Sigmoid colon (tissue), 7 donors: ENCODE data around the gene NMRAL1. TPM values are rescaled to one million over a fixed set of nuclear protein-coding genes. Genes with fewer than 3 reads are reported as not detected.

Experiments used
- DNase-seq: peaks from one replicate; pipeline ENCODE4 v3.0.0-alpha.2; 2019
- H3K27ac ChIP-seq, 4 donors: fragments of 200-600 bp; sonication (generic); one replicate each; pipeline ENCODE4 v1.5.1; 2016 to 2019; ENCODE audit warnings: mild to moderate bottlenecking in 1 of 4
- H3K27me3 ChIP-seq, 3 donors: fragments of 200-600 bp; sonication (generic); one replicate each; pipeline ENCODE4 v1.5.1; 2019; ENCODE audit warnings: mild to moderate bottlenecking in 1 of 3
- H3K36me3 ChIP-seq, 4 donors: fragments of 200-600 bp; sonication (generic); one replicate each; pipeline ENCODE4 v1.5.1; 2016 to 2019
- H3K4me1 ChIP-seq, 4 donors: fragments of 200-600 bp; sonication (generic); one replicate each; pipeline ENCODE4 v1.5.1; 2017 to 2019
- H3K4me3 ChIP-seq, 4 donors: fragments of 200-600 bp; sonication (generic); one replicate each; pipeline ENCODE4 v1.5.1; 2017 to 2019; ENCODE audit warnings: mild to moderate bottlenecking in 2 of 4, moderate library complexity in 1 of 4
- H3K9me3 ChIP-seq, 4 donors: fragments of 200-600 bp in 3 of 4; sonication (generic) in 3 of 4; one replicate each; pipeline versions ENCODE4 v1.5.1 to v1.6.1; 2013 to 2019
- EP300 ChIP-seq, 4 donors: sonication (generic); formaldehyde crosslinking; IDR thresholded peaks; one replicate each; pipeline ENCODE4 v1.6.1; 2017; ENCODE audit warnings: antibody characterized with exemption in 4 of 4
- POLR2A ChIP-seq, 2 donors: fragments of 450-650 bp; IDR thresholded peaks; one replicate each; pipeline ENCODE4 v1.6.1; 2016; ENCODE audit warnings: antibody characterized with exemption in 2 of 2, mild to moderate bottlenecking in 2 of 2, moderate library complexity in 2 of 2
- POLR2AphosphoS5 ChIP-seq, 4 donors: sonication (generic); formaldehyde crosslinking; IDR thresholded peaks; one replicate each; pipeline ENCODE4 v1.6.1; 2017; ENCODE audit warnings: antibody characterized with exemption in 4 of 4
- WGBS, 2 donors: extraction: QIAGEN DNeasy Blood & Tissue Kit; methylation state at CpG; one replicate each; pipeline ENCODE4 v1.1.7; 2013; 5-methylcytosine and 5-hydroxymethylcytosine counted together
- intact Hi-C: fragments of 100-400 bp; cut with DNase I; formaldehyde crosslinking; loops from one replicate; pipeline ENCODE4 v1.15.1; 2023
- polyA plus RNA-seq, 3 donors: library from polyadenylated mRNA; stranded (reverse); fragments of 200-250 nt; gene quantifications; one replicate each; pipeline ENCODE4 v1.2.3, GENCODE V29; 2013
- total RNA-seq, 4 donors: library from RNA; depleted of rRNA; stranded (reverse); fragments of >200 nt; gene quantifications; one replicate each; pipeline ENCODE4 v1.1.0, GENCODE V29; 2016
- TF ChIP-seq, protein P1 (sequence below), 4 experiments: fragments of 450-650 bp in 3 of 4; fragments of 200-600 bp in 1 of 4; IDR thresholded peaks; one replicate each; pipeline ENCODE4 v1.5.1; 2016 to 2019; ENCODE audit warnings: antibody characterized with exemption in 4 of 4, mild to moderate bottlenecking in 3 of 4, moderate library complexity in 2 of 4
- donor health status: healthy with polysubstance abuse.
- donor health status: Bipolar disorder and iron deficiency.
- donor health status: healthy.

The NMRAL1 gene
- total and polyA plus RNA-seq, 7 donors, result 24.8 to 62.3 (median 46.8) TPM

DNA sequence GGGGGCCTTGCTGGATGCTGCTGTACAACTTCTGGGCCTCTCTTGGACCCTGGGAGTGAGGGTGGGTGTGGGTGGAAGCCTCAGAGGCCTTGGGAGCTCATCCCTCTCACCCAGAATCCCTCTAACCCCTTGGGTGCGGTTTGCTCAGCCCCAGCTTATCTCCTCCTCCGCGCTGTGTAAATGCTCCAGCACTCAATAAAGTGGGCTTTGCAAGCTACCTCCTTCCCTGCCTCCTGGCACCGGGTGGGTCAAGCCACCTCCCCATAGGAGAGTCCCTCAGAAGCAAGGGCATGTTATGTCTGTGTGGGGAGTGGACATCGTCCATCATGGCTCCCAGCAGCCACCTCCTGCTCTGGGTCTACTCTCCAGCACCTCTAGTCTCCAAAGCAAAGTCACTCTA lies 35.7 kb upstream of the NMRAL1 start:
- TF ChIP-seq, protein P1, sequence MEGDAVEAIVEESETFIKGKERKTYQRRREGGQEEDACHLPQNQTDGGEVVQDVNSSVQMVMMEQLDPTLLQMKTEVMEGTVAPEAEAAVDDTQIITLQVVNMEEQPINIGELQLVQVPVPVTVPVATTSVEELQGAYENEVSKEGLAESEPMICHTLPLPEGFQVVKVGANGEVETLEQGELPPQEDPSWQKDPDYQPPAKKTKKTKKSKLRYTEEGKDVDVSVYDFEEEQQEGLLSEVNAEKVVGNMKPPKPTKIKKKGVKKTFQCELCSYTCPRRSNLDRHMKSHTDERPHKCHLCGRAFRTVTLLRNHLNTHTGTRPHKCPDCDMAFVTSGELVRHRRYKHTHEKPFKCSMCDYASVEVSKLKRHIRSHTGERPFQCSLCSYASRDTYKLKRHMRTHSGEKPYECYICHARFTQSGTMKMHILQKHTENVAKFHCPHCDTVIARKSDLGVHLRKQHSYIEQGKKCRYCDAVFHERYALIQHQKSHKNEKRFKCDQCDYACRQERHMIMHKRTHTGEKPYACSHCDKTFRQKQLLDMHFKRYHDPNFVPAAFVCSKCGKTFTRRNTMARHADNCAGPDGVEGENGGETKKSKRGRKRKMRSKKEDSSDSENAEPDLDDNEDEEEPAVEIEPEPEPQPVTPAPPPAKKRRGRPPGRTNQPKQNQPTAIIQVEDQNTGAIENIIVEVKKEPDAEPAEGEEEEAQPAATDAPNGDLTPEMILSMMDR (IDR thresholded peaks at IDR 0.05), result no peak
- TF ChIP-seq POLR2AphosphoS5 (IDR thresholded peaks at IDR 0.05), result no peak
- no peak for TF ChIP-seq POLR2A (IDR thresholded peaks at IDR 0.05)
- no peak for TF ChIP-seq EP300 (IDR thresholded peaks at IDR 0.05)
- no peak overlapping the region for H3K27ac ChIP-seq
- H3K4me3 ChIP-seq, result no peak overlapping the region
- no peak for DNase-seq
- no peaks in the 10 kb centered on the region for H3K9me3 ChIP-seq
- no peaks in the 10 kb centered on the region for H3K27me3 ChIP-seq
- H3K36me3 ChIP-seq, result peaks cover 0 to 82% (median 54%) of the 10 kb centered on the region in 4 donors
- intact Hi-C loops, result no loop called here
- H3K4me1 ChIP-seq, result peaks cover 0 to 38% (median 26%) of the 10 kb centered on the region in 4 donors
- WGBS, 2 donors, result 79 to 83% methylated on average over 5 of the region's 5 CpGs

DNA sequence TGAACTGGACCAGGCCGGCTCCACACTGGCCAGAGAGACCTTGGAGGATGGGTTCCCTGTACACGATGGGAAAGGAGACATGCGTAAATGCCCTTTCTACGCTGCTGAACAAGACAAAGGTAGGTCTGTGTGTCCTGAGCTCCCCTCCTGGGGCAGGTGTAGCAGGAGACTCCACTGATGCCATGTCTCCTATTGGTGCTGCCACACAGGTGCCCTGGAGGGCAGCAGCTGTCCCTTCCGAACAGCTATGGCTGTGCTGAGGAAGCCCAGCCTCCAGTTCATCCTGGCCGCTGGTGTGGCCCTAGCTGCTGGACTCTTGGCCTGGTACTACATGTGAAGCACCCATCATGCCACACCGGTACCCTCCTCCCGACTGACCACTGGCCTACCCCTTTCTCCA lies 35.0 kb upstream of the NMRAL1 start:
- H3K27ac ChIP-seq, result no peak overlapping the region
- DNase-seq, result no peak
- 95 to 96% methylated on average over 8 of the region's 8 CpGs for WGBS, 2 donors
- H3K9me3 ChIP-seq, result no peaks in the 10 kb centered on the region
- H3K27me3 ChIP-seq, result no peaks in the 10 kb centered on the region
- no peak overlapping the region for H3K4me3 ChIP-seq
- intact Hi-C loops, result no loop called here
- H3K4me1 ChIP-seq, result peaks cover 0 to 31% (median 19%) of the 10 kb centered on the region in 4 donors
- peaks cover 0 to 83% (median 54%) of the 10 kb centered on the region in 4 donors for H3K36me3 ChIP-seq
- TF ChIP-seq EP300 (IDR thresholded peaks at IDR 0.05) (no peak), POLR2A (IDR thresholded peaks at IDR 0.05) (no peak)

DNA sequence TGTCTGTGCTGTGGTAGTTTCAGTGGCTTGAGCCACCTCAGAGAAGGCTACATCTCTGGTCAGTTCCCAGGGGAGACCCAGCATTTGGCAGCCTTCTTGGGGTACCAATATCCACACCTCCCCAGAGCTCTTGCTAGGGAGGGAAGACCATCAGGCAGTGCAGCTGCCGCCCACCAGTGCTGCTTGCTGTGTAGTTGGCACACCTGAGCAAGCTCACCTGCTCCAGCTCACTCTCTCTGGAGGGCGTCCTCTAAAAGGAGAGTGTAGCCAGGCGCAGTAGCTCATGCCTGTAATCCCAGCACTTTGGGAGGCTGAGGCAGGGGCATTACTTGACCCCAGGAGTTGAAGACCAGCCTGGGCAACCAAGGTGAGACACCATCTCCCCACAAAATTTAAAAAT lies 34.4 kb upstream of the NMRAL1 start:
- no peak for DNase-seq
- Histone ChIP-seq H3K4me1 (peaks cover 0 to 25% (median 13%) of the 10 kb centered on the region in 4 donors), H3K27ac (no peak overlapping the region), H3K4me3 (no peak overlapping the region), H3K36me3 (peaks cover 0 to 80% (median 54%) of the 10 kb centered on the region in 4 donors), H3K27me3 (no peaks in the 10 kb centered on the region), H3K9me3 (no peaks in the 10 kb centered on the region)
- WGBS, 2 donors, result 96 to 98% methylated on average over 3 of the region's 3 CpGs
- intact Hi-C loops, result no loop called here
- TF ChIP-seq POLR2AphosphoS5 (IDR thresholded peaks at IDR 0.05) (no peak), POLR2A (IDR thresholded peaks at IDR 0.05) (no peak), EP300 (IDR thresholded peaks at IDR 0.05) (no peak)
- TF ChIP-seq, protein P1 (IDR thresholded peaks at IDR 0.05), result no peak

DNA sequence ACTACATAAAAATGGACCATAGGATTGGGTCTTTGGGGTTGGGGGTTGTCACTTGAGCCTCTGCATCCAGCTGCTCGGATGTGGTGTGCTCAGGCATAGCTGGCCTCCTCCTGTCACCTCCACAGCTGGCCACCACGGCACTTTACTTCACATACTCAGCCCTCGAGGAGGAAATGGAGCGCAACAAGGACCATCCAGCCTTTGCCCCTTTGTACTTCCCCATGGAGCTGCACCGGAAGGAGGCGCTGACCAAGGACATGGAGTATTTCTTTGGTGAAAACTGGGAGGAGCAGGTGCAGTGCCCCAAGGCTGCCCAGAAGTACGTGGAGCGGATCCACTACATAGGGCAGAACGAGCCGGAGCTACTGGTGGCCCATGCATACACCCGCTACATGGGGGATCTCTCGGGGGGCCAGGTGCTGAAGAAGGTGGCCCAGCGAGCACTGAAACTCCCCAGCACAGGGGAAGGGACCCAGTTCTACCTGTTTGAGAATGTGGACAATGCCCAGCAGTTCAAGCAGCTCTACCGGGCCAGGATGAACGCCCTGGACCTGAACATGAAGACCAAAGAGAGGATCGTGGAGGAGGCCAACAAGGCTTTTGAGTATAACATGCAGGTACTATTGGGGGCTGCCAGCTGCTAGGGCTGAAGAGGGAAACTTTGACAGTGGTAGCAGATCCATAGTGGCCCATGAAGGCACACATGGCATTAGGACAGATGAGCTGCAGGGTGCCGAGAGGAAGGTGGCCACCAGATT lies 33.3 kb upstream of the NMRAL1 start:
- no peak for TF ChIP-seq POLR2AphosphoS5 (IDR thresholded peaks at IDR 0.05)
- TF ChIP-seq POLR2A (IDR thresholded peaks at IDR 0.05), result no peak
- TF ChIP-seq, protein P1 (IDR thresholded peaks at IDR 0.05), result no peak
- no peak for TF ChIP-seq EP300 (IDR thresholded peaks at IDR 0.05)
- no peak for DNase-seq
- Histone ChIP-seq H3K36me3 (peaks cover 0 to 70% (median 49%) of the 10 kb centered on the region in 4 donors), H3K9me3 (no peaks in the 10 kb centered on the region), H3K27me3 (no peaks in the 10 kb centered on the region), H3K4me3 (no peak overlapping the region), H3K27ac (no peak overlapping the region), H3K4me1 (peaks cover 0 to 18% (median 6%) of the 10 kb centered on the region in 4 donors)
- intact Hi-C loops, result loop anchor here (2.0 kb wide), 1 partner anchor 41 kb away; no protein-coding TSS in a partner anchor
- WGBS, 2 donors, result 94 to 95% methylated on average over 17 of the region's 17 CpGs

DNA sequence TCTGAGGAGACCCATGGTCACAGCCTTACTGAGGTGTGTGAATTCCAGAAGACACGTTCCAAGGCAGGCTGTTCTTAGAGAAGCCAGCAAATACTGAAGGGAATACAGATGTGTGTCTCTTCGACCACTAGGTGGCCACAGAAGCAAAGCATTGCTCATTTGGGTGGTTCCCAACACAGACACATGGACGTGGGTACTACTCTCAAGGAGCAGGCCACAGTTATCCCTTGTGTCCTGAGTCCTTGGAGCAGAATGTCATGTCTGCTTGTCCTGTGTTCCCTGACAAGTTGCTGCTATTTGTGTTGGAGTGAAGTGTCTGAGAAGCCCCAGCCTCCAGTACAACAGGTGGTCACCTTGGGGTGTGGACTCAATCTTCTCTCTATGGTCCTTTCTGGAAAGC lies 32.0 kb upstream of the NMRAL1 start:
- no peak for TF ChIP-seq POLR2A (IDR thresholded peaks at IDR 0.05)
- TF ChIP-seq POLR2AphosphoS5 (IDR thresholded peaks at IDR 0.05), result peak in 1 of 4 donors; percentile 46
- no peak for TF ChIP-seq EP300 (IDR thresholded peaks at IDR 0.05)
- TF ChIP-seq, protein P1 (IDR thresholded peaks at IDR 0.05), result peak; percentile 63 to 79 (median 75)
- H3K36me3 ChIP-seq, result peaks cover 0 to 57% (median 40%) of the 10 kb centered on the region in 4 donors
- peak; percentile 82 for DNase-seq
- no peaks in the 10 kb centered on the region for H3K27me3 ChIP-seq
- H3K9me3 ChIP-seq, result no peaks in the 10 kb centered on the region
- WGBS, 2 donors, result 2 to 4% methylated on average over 3 of the region's 3 CpGs
- intact Hi-C loops, result loop anchor here (1.0 to 2.0 kb wide), 2 partner anchors 42 to 79 kb away; no protein-coding TSS in a partner anchor
- H3K4me3 ChIP-seq, result no peak overlapping the region
- no peak overlapping the region for H3K27ac ChIP-seq
- H3K4me1 ChIP-seq, result peaks cover 0 to 21% (median 12%) of the 10 kb centered on the region in 4 donors
